Measurements from ENCODE around the gene NXNL2. TPM values are rescaled to one million over a fixed set of nuclear protein-coding genes. Genes with fewer than 3 reads are reported as not detected.

The NXNL2 gene
- total and polyA plus RNA-seq, 10 of the 15 experiments (the other 5 are each of a cell fraction or from before 2014, with no cell fraction given): not detected

DNA sequence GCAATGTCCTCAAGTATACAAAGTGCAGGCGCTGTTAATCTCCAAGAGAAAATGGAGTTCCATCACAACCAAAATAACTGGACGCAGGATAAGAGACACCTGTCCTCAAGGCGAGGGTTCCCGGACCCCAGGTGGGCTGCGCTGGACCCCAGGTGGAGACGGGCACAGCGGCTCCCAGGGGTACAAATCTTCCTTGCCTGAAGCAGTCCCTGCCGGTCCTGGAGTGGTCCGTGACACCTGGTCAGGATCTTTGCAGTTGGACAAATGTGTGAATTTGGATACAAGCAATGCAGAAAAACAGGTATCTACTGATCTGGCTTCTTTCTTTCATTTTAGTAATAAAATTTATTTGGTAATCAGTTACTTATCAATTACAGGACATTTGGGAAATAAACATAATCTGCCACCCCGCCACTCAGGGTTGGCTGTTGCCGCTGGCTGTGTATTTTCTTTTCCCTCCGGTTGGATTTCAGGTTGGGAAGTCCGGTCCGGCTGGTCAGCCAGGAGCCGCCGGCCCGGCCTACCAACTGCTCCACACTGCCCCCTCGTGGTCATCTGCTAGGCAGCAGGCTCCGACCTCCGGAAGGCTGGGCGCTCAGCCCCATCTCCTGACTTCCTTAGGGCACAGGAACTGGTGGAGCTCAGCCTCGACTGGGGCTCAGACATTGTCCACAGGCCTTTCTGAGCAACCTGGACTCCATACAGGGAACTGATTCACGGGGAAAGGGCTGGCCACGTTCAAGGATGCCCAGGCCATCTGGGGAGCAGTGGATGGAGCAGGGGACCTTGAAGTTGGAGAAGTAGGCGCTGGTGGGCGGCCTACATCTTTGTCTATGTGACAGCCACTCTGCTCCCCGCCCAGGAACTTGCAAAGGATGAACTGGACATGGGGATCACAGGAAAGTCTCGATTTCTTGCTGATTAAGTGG is 43.4 kb downstream of the NXNL2 start:
- Histone ChIP-seq H3K9ac (ENCODE audit: control insufficient read depth, insufficient read depth, low read length) (no peak overlapping the region), H3K9me3 (replicated peaks; ENCODE audit: control insufficient read depth, insufficient read depth, low read length) (no peaks in the 10 kb centered on the region), H2AFZ (ENCODE audit: control insufficient read depth, low read depth, low read length) (no peak overlapping the region; the same call in 1 of the 2 replicates), H3K27ac (ENCODE audit: control insufficient read depth, insufficient read depth) (no peak overlapping the region), H3K4me1 (ENCODE audit: control insufficient read depth, insufficient read depth, low read length) (no peaks in the 10 kb centered on the region), H3K36me3 (ENCODE audit: control insufficient read depth in 2 of 2, insufficient read depth in 2 of 2, low read length in 1 of 2) (no peaks in the 10 kb centered on the region), H3K27me3 (replicated peaks in 1 of 2; ENCODE audit: control insufficient read depth in 2 of 2, insufficient read depth in 2 of 2, low read length in 1 of 2) (no peaks in the 10 kb centered on the region), H3K4me3 (no peak overlapping the region), H3K79me2 (ENCODE audit: control insufficient read depth, insufficient read depth, low read length) (no peaks in the 10 kb centered on the region), H3K4me2 (ENCODE audit: control insufficient read depth, insufficient read depth) (no peak overlapping the region), H4K20me1 (ENCODE audit: control insufficient read depth, insufficient read depth) (no peaks in the 10 kb centered on the region; the same call in 1 of the 2 replicates)
- intact Hi-C loops (cut with micrococcal nuclease; ENCODE audit: unreplicated experiment): loop anchor here (1.0 to 10.0 kb wide), 3 partner anchors 194 to 626 kb away; partner anchors contain the start of gene SPIN1
- BruUV-seq (replicated peaks): no TSS peak
- RAD21 ChIA-PET (ENCODE audit: unreplicated experiment): interaction anchor here (0.7 to 0.8 kb wide), 2 partner anchors 30 to 97 kb away, joined by 3 read pairs; no protein-coding TSS in a partner anchor
- SMC1A ChIA-PET (ENCODE audit: uncharacterized antibody, unreplicated experiment): interaction anchor here (0.6 to 1.2 kb wide), 2 partner anchors 402 to 812 kb away, joined by 3 read pairs; no protein-coding TSS in a partner anchor
- 29% methylated on average over 28 of the region's 28 CpGs for WGBS (ENCODE audit: insufficient coverage, insufficient replicate concordance, low lambda C conversion rate, missing lambda C conversion rate)
- peak; percentile 7 for DNase-seq (ENCODE audit: low read depth, low spot score)
- POLR2A ChIA-PET: no interaction called here
- peak; percentile 59 for FAIRE-seq
- CTCF ChIA-PET: interaction anchor here (0.6 to 1.7 kb wide), 11 partner anchors 20 to 627 kb away, joined by 3 to 8 read pairs (median 3); no protein-coding TSS in a partner anchor
- peak; percentile 96 for ATAC-seq
- in situ Hi-C loops (cut with MboI): loop anchor here (5.0 kb wide), 1 partner anchor 626 kb away; no protein-coding TSS in a partner anchor
- TF ChIP-seq YY1 (IDR thresholded peaks at IDR 0.05; ENCODE audit: low read depth, low read length) (0 out of 2 replicates have a peak, but pooled peaks have one; percentile 27), POLR2A (IDR thresholded peaks at IDR 0.05; ENCODE audit: low read depth, low read length) (no peak), BHLHE40 (IDR thresholded peaks at IDR 0.05; ENCODE audit: borderline replicate concordance in 1 of 2, low read depth in 2 of 2, low read length in 1 of 2) (0 out of 4 replicates have a peak, but pooled peaks of 1 of the 2 experiments have one; percentile 35), SMC3 (IDR thresholded peaks at IDR 0.05; ENCODE audit: borderline replicate concordance, low read length) (peak; percentile 89), POLR2AphosphoS2 (IDR thresholded peaks at IDR 0.05; ENCODE audit: low read depth, low read length) (no peak), KLF5 (IDR thresholded peaks at IDR 0.05; ENCODE audit: partially characterized antibody) (no peak), GABPA (IDR thresholded peaks at IDR 0.05; ENCODE audit: low read depth) (no peak), IKZF1 (conservative IDR thresholded peaks at IDR 0.05) (peak; percentile 34; the same call in 1 of the 2 replicates), SMAD5 (IDR thresholded peaks at IDR 0.05; ENCODE audit: low read depth) (no peak), RAD21 (IDR thresholded peaks at IDR 0.05; ENCODE audit: insufficient read depth, low read depth, low read length) (peak; percentile 80), MTA2 (IDR thresholded peaks at IDR 0.05; ENCODE audit: low read depth) (no peak), EZH2 (IDR thresholded peaks at IDR 0.05; ENCODE audit: borderline replicate concordance, control insufficient read depth, low read depth, low read length) (no peak), MEF2A (IDR thresholded peaks at IDR 0.05; ENCODE audit: insufficient read depth, low read depth, low read length) (no peak), RCOR1 (conservative IDR thresholded peaks at IDR 0.05; ENCODE audit: low read depth, low read length) (no peak), STAT3 (IDR thresholded peaks at IDR 0.05; ENCODE audit: low read depth, low read length) (no peak)
- TF ChIP-seq, protein P1, sequence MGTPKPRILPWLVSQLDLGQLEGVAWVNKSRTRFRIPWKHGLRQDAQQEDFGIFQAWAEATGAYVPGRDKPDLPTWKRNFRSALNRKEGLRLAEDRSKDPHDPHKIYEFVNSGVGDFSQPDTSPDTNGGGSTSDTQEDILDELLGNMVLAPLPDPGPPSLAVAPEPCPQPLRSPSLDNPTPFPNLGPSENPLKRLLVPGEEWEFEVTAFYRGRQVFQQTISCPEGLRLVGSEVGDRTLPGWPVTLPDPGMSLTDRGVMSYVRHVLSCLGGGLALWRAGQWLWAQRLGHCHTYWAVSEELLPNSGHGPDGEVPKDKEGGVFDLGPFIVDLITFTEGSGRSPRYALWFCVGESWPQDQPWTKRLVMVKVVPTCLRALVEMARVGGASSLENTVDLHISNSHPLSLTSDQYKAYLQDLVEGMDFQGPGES (IDR thresholded peaks at IDR 0.05): no peak
- TF ChIP-seq, protein P2, sequence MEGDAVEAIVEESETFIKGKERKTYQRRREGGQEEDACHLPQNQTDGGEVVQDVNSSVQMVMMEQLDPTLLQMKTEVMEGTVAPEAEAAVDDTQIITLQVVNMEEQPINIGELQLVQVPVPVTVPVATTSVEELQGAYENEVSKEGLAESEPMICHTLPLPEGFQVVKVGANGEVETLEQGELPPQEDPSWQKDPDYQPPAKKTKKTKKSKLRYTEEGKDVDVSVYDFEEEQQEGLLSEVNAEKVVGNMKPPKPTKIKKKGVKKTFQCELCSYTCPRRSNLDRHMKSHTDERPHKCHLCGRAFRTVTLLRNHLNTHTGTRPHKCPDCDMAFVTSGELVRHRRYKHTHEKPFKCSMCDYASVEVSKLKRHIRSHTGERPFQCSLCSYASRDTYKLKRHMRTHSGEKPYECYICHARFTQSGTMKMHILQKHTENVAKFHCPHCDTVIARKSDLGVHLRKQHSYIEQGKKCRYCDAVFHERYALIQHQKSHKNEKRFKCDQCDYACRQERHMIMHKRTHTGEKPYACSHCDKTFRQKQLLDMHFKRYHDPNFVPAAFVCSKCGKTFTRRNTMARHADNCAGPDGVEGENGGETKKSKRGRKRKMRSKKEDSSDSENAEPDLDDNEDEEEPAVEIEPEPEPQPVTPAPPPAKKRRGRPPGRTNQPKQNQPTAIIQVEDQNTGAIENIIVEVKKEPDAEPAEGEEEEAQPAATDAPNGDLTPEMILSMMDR (IDR thresholded peaks at IDR 0.05 in 2 of 3, conservative IDR thresholded peaks at IDR 0.05 in 1 of 3; ENCODE audit: control insufficient read depth in 2 of 3, extremely low read depth in 1 of 3, insufficient read depth in 1 of 3, low read depth in 3 of 3, low read length in 3 of 3): peak; percentile 91 to 95 (median 94); a peak in 5 of 6 replicates
- TF ChIP-seq, protein P3, sequence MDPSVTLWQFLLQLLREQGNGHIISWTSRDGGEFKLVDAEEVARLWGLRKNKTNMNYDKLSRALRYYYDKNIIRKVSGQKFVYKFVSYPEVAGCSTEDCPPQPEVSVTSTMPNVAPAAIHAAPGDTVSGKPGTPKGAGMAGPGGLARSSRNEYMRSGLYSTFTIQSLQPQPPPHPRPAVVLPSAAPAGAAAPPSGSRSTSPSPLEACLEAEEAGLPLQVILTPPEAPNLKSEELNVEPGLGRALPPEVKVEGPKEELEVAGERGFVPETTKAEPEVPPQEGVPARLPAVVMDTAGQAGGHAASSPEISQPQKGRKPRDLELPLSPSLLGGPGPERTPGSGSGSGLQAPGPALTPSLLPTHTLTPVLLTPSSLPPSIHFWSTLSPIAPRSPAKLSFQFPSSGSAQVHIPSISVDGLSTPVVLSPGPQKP (IDR thresholded peaks at IDR 0.05; ENCODE audit: low read depth, low read length): peak; percentile 43; the same call in 1 of the 2 replicates
